Urinary bladder (tissue), 4 donors: Measurements from ENCODE around the gene CBLN1. TPM values are rescaled to one million over a fixed set of nuclear protein-coding genes. Genes with fewer than 3 reads are reported as not detected.
A peak's percentile ranks its signal among the peaks of the same experiment; 100 is the strongest.

Source experiments
- DNase-seq: peaks from one replicate; pipeline ENCODE4 v3.0.0-alpha.2; 2015; ENCODE audit errors: extremely low spot score
- H3K27ac ChIP-seq: one replicate; pipeline ENCODE4 v1.5.1; 2013; ENCODE audit warnings: low read depth, mild to moderate bottlenecking, moderate library complexity
- H3K36me3 ChIP-seq: one replicate; pipeline ENCODE4 v1.6.1; 2013; ENCODE audit warnings: mild to moderate bottlenecking, moderate library complexity; ENCODE audit not compliant: insufficient read depth
- H3K4me1 ChIP-seq: one replicate; pipeline ENCODE4 v1.6.1; 2013; ENCODE audit warnings: mild to moderate bottlenecking, moderate library complexity; ENCODE audit not compliant: insufficient read depth
- H3K4me3 ChIP-seq: one replicate; pipeline ENCODE4 v1.5.1; 2013; ENCODE audit warnings: low read depth, low read length
- WGBS: extraction: QIAGEN DNeasy Blood & Tissue Kit; methylation state at CpG from one replicate; pipeline ENCODE4 v1.1.7; 2013; 5-methylcytosine and 5-hydroxymethylcytosine counted together
- polyA plus RNA-seq: library from polyadenylated mRNA; stranded (reverse); fragments of 200-250 nt; gene quantifications from one replicate; pipeline ENCODE4 v1.2.3, GENCODE V29; 2013
- total RNA-seq: library from RNA; depleted of rRNA; stranded (reverse); fragments of >200 nt; gene quantifications from one replicate; pipeline ENCODE4 v1.2.3, GENCODE V29; 2014
- donor health status: healthy with polysubstance abuse.
- donor health status: healthy.

CBLN1 gene
- total and polyA plus RNA-seq, 2 donors, result 0.04 to 6.8 TPM

DNA sequence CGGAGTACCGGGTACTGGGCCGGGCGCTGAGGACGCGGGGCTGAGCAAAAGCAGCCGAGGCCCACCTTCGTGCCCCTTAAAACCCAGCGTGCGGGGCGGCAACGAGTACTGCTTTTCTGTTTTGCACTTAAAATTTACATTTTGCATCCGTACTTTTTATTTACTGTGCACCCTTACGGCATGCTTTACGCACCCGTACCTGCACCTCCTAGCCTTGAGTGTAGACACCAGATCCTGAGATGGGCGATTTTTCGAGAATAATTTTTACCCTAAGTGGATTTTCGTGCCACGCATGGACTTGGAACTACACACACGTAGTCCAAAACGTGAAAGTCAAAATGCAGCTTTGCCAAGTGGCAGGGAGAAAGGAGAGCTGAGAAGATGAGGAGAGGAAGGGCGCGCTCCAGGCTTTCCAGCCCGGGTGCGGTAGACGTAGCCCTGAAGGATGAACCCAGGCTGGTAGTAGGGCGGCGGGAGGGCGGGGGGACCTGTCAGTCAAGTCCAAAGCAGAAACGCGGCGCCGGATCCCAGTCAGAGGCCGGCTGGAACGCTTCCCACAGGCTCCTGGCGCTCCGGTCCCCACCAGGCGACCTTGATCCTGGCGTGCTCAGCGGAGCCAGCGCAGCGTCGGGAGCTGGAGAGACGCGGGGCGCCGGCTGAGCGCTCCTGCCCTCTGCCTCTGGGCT is 1.2 kb upstream of the CBLN1 start:
- H3K4me1 ChIP-seq, result peaks cover 6% of the 10 kb centered on the region
- no peak for DNase-seq
- H3K36me3 ChIP-seq, result no peaks in the 10 kb centered on the region
- 2% methylated on average over 49 of the region's 49 CpGs for WGBS
- peak overlapping the region; percentile 40 for H3K4me3 ChIP-seq
- H3K27ac ChIP-seq, result no peak overlapping the region

DNA sequence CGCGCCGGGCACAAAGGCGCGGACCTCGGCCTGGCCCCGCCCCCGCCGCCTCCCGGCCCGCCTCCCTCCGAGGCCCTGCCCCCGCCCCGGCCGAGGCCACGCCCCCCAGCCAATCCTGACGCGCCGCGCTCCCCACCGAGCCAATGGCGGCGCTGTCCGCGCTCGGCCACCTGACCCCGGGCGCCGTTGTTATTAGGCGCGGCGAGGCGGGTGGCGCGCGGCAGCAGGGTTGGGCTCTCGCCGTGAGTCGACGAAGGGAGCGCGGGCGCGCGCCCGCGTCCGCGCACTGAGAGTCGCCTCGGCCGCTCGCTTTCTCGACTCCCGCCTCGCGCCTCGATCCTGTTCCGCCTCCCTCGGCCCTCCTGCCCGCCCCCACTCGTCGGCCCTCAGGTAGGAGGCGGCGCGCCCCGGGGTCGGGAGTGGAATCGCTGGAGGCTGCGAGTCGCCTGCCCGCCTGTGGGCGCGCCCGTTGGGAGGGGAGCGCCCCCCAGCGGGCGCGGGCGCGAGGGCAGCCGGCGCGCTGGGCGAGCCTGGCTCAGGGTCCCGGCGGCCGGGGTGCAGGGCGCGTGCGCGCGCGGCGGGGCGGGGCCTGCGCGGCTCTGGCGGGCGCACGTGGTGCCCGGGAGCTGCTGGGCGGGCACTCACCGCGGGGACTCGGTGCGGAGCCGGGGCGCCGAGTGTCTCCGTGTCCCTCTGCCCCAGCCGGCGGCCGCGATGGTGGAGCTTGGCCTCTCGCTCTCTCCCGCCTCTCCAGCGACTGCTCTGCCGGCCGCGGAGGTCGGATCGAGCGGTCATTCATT is 405 bp upstream of the CBLN1 start:
- Histone ChIP-seq H3K27ac (no peak overlapping the region), H3K36me3 (no peaks in the 10 kb centered on the region), H3K4me3 (peak overlapping the region; percentile 40), H3K4me1 (peaks cover 6% of the 10 kb centered on the region)
- WGBS, result under 1% methylated on average over 124 of the region's 124 CpGs
- DNase-seq, result peak; percentile 13

DNA sequence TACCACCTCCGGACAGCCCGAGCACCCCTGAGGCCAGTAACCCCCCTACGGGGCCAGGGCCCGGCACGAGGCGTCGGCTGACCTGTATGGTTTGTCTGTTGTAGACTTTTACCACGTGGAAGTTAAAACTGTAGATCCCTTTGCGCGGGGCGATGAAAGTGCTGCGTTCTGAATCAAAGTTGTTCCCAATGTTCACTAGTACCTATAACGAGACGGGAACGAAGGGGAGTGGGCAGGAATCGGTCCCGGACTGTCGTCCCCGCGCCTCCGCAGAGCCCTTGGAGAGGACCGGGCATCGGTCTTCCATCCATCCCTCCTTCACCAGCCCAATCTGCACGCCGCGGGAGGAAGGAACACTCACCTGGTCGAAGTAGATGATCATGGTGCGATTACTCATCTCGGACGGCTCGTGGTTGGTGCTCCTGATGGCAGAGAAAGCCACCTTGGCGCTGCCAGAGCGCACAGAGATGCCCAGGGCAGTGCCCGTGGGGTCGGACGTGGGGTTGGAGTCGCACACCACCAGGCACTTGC is 732 bp downstream of the CBLN1 start:
- Histone ChIP-seq H3K36me3 (no peaks in the 10 kb centered on the region), H3K4me1 (peaks cover 6% of the 10 kb centered on the region), H3K27ac (no peak overlapping the region), H3K4me3 (peak overlapping the region; percentile 40)
- 1% methylated on average over 37 of the region's 37 CpGs for WGBS
- no peak for DNase-seq

DNA sequence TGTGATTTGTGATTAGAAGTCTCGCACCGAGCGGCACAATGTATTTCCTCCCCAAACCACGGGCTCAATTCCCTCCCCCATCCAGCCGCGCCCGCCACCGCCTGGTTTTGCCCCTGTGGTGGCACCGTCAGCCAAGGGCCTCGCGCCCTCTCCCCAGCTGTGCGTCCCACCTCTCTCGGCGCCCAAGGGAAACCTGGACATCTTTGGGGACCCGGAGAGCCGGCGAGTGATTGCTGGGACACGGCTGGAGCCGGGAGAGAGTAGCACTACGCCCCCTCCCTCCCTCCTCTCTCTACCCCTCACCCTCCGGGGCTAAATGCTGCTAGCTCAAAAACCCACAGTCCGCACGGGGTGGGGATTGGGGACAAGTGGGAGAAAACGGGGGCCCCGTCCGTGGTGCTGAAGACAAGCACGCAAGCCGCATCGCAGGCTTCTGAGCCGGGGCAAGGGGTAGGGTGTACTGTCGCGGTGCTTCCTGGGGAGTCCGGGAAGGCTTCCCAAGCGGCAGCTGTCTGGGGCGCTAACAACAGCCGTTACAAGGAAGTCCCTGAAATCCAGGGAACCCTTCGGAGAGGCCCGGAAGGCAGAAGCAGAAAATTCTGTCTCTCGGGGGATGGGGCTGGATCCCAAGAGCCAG is 1.4 kb downstream of the CBLN1 start:
- DNase-seq, result no peak

DNA sequence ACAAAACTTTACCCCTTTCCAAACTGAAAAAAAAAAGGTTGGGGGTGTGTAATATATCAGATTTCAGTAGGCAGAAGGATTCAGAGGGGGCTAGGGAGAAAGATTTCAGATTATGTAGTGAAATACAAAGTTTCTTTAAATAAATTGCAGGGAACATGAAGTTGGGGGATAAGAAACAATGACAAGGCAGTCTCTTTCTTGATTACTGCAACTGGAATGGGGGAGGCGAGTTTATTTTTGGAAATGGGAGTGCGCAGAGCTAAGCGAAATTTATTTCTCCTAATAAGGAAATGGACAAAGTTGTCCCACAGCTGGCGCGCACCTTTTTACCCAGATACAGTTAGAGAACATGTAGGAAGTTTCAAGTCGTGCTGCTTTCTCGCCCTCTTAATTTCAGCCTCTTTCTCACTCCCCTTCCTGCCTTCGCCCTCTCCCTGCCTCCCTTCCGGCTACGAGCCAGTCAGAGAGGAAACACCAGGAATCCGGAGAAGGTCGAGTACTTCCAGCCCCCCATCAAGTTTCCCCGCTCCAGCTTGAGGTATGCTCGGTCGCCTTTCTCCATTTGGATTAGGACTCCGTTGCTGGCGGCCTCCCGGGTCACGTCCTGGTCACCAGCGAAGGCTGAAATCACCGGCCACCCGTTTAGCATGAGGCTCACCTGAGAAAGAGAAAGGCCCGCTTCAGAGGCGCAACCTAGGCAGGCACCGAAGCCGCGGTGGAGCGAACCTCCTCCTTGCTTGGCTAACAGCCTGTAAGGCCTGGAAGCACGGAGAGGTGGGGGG is 2.5 kb downstream of the CBLN1 start:
- Histone ChIP-seq H3K36me3 (no peaks in the 10 kb centered on the region), H3K4me3 (no peak overlapping the region), H3K4me1 (peaks cover 6% of the 10 kb centered on the region), H3K27ac (no peak overlapping the region)
- no peak for DNase-seq
- whole genome bisulfite sequencing, result 5% methylated on average over 29 of the region's 29 CpGs

More for the DNA sequence above, 1.4 kb downstream of the CBLN1 start:
- Histone ChIP-seq H3K27ac (no peak overlapping the region), H3K4me1 (peaks cover 6% of the 10 kb centered on the region), H3K36me3 (no peaks in the 10 kb centered on the region), H3K4me3 (no peak overlapping the region)
- WGBS, result under 1% methylated on average over 39 of the region's 39 CpGs

DNA sequence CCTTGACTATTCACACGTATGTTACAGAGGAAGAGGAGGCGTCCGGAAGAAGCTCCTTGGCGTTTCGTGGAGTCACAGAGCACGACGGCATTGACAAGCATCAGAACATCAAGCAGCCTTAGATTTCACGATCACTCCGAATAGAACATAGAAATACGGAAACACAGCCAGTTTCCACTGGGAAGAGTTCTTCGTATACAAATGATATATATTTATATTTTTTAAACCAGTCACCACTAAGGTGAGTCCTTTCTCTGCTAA is 3.1 kb downstream of the CBLN1 start:
- Histone ChIP-seq H3K36me3 (no peaks in the 10 kb centered on the region), H3K4me3 (no peak overlapping the region), H3K4me1 (peaks cover 6% of the 10 kb centered on the region), H3K27ac (no peak overlapping the region)
- no peak for DNase-seq
- WGBS, result 14% methylated on average over 11 of the region's 11 CpGs

DNA sequence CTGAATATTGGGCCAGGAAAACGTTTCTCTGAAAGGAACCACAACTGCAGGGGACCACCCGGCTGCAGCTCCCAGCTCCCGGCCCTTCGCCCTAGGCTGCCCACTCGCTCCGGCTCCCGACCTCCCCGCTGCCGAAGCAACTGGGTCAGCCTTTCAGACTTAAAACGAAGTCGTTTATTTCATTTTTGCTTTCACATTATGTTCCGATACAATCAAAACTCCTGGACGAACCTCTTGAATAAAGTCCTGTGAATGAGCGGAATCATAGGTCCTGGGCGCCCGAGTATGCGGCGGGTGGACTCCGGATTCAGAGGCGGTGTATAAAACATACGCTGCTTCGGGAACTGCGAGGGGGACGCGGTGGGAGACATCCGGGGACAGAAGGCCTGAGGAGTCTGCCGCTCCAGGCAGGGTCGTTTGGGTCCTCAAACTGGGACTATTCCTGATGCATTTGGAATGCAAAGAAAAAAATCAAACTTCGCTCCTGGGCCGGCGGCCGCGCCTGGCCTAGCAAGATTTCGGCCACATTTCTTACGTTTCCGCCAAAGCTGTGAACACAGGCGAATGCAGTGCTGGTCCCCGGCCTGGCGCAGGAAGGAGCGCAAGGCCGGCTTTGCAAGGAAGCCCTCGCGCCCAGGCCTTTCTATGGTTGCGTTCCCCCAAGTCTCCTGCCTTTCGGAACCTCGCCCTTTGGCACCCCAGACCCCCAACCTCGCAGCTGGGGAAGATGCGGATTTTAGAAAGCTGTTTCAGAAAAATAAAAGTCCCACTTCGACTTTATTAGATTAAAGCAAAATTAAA is 3.7 kb downstream of the CBLN1 start:
- DNase-seq, result no peak
- Histone ChIP-seq H3K4me1 (peaks cover 5% of the 10 kb centered on the region), H3K4me3 (no peak overlapping the region), H3K27ac (no peak overlapping the region), H3K36me3 (no peaks in the 10 kb centered on the region)
- WGBS, result 7% methylated on average over 49 of the region's 49 CpGs

DNA sequence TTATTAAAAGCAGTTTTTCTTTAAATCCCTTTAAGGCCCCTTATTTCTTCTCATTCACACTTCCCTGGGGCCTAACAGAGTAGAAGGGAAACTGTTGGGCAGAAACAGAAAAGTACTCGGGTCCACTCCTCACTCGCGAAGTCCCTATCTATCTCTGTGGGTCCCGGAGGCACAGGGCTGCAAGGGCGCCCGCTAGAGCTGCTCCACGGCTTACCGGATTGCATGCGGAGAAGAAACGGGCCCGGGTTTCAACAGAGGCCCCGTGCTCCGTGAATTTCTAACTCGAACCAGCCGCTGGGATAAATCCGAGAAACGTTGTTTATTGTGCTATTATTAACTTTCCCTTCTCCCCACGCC is 4.3 kb downstream of the CBLN1 start:
- H3K27ac ChIP-seq, result no peak overlapping the region
- H3K4me1 ChIP-seq, result peaks cover 5% of the 10 kb centered on the region
- no peak for DNase-seq
- WGBS, result 4% methylated on average over 18 of the region's 18 CpGs
- H3K4me3 ChIP-seq, result no peak overlapping the region
- no peaks in the 10 kb centered on the region for H3K36me3 ChIP-seq

DNA sequence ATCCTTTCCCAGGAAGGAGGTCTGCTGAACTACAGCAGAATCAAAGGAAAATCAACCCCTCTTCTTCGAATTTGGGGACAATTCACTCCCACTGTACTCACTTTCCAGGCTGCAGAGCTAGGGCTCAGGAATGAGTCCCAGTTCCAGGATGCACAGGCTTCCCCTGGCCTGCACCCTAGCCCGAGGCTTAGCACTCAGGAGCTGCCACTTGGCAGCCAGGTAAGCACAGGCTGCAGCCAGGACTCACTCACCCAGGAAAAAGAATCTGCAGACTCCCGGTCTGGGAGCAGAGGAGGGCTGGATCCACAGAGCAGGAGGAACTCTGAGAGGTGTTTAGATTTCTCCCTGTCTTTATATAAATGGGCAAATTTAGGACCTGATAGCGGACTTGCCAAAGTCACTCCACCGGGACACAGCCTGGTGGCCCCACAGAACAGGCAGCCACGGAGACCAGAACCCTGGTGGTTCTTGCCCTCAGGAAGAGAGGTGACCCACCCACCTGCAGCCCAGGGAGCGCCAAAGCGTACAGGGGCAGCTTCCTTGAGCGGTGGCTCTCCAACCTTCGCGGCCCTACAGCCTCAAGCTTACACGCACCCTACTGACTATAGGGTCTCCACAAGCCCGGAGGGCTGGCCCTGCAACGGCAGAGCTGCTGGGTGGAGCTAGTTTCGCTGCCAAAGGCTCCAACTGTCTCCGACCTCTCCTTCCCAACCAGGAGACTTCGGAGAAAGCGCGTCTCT is 4.8 kb downstream of the CBLN1 start:
- H3K4me3 ChIP-seq, result no peak overlapping the region
- H3K27ac ChIP-seq, result no peak overlapping the region
- 7% methylated on average over 19 of the region's 19 CpGs for WGBS
- no peaks in the 10 kb centered on the region for H3K36me3 ChIP-seq
- peaks cover 3% of the 10 kb centered on the region for H3K4me1 ChIP-seq
- DNase-seq, result no peak

DNA sequence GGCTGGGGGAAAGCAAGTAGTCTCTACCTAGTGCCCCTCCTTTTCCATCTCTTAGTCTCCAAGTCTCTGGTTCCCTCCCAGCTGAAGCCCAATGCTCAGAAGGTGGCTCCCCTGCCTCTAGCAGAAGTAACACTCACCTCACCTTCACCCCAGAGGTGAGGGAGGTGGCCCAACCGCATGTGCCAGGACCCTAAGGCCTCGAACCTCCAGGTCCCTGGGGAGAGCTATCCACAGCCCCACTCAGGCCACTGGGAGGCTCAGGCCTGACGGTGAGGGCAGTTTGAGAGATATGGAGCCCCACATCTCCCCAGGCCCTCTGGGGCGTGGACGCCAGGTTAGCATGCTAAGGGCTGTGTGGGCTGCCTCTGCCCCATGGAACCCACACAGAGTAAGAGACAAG is 5.8 kb downstream of the CBLN1 start:
- WGBS, result 28% methylated on average over 5 of the region's 5 CpGs
- no peak for DNase-seq
- no peak overlapping the region for H3K27ac ChIP-seq
- H3K36me3 ChIP-seq, result no peaks in the 10 kb centered on the region
- no peaks in the 10 kb centered on the region for H3K4me1 ChIP-seq
- no peak overlapping the region for H3K4me3 ChIP-seq

DNA sequence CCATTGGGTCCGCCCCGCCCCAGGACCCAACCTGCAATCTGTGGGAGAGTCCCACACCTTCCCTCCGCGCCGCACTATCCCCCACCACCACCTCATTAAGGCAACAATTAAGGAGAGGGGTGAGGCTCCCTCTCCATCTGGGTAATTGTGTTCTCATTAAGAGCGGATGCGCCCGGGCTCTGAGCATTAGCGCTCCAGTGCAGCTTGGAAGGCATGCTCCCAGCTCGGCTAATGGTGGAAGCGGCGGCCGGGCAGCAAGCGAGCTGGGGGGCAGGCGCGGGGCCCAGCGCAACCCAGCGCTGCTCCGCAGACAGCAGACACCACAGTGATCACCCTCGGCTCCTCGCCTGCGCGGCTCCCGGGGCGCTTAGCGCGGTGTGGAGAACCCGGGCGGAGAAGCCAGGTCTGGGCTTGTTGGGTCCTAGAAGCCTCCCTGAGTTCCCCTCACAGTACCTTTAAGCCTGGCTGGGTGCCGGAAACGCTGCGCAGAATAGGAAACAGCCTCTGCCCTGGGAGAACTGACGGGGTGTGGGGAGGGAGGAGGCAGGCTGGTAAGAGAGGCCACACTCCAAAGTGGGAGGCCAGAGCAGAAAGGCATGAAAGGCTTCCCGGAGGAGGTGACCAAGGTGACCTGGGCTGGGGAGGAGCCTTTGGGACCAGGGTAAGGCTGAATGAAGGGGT is 6.4 kb downstream of the CBLN1 start:
- no peak overlapping the region for H3K4me3 ChIP-seq
- 1% methylated on average over 34 of the region's 34 CpGs for WGBS
- H3K36me3 ChIP-seq, result no peaks in the 10 kb centered on the region
- H3K27ac ChIP-seq, result no peak overlapping the region
- no peak for DNase-seq
- H3K4me1 ChIP-seq, result no peaks in the 10 kb centered on the region

DNA sequence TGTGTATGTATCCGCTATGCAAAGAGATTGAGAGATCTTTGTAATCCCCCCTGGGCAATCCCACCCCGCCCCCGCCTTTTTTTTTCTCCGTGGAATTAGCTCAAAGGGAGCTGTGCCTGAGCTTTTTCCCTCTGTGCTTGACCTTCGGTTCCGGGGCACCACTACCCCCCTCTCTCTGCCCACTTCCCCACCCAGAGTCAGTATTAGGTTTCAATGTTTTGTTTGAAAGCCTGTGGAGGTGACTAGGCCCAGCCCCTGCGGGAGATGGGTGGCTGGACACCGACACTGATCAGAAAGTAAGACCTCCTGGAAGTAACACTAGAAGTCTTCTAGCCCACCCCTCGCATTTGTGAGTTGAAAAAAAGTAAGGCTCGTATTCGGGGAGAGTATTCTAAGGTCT is 7.0 kb downstream of the CBLN1 start:
- Histone ChIP-seq H3K4me1 (no peaks in the 10 kb centered on the region), H3K27ac (no peak overlapping the region), H3K4me3 (no peak overlapping the region), H3K36me3 (no peaks in the 10 kb centered on the region)
- DNase-seq, result no peak
- WGBS, result 3% methylated on average over 11 of the region's 11 CpGs
